K562 (cell line): ENCODE data around the gene MAP10. TPM values are rescaled to one million over a fixed set of nuclear protein-coding genes. Genes with fewer than 3 reads are reported as not detected.

Experiments
- ATAC-seq: fragments of 200-7000 bp; cut with Tn5 transposase; 3 replicates; pipeline ENCODE4 v1.9.1; 2020; ENCODE audit warnings: moderate library complexity
- BruUV-seq: library from RNA; stranded (reverse); fragments of 400-500 nt; replicated peaks from 2 replicates; lab custom pipeline; 2021; lab: Mats Ljungman, UMichigan
- CTCF ChIA-PET: fragments of 300-600 bp; formaldehyde crosslinking; extraction: SDS; loops from one replicate; lab custom pipeline; 2021; ENCODE audit warnings: low intra/inter-chr PET ratio; lab: Yijun Ruan, JAX
- POLR2A ChIA-PET: fragments of 300-600, 350-650 bp; sonication (Branson Sonifier 250); formaldehyde crosslinking; extraction: SDS; loops from one replicate; lab custom pipeline; 2021; ENCODE audit warnings: antibody characterized with exemption, inconsistent platforms; lab: Yijun Ruan, JAX
- DNase-seq, 4 experiments: peaks; one replicate each; pipeline versions ENCODE4 v3.0.0 to v3.0.0-alpha.2; 2011 to 2018; ENCODE audit warnings: low spot score in 3 of 4, mixed read lengths in 3 of 4; ENCODE audit errors: extremely low read depth in 1 of 4
- FAIRE-seq: peaks from 2 replicates; lab custom pipeline; 2011; peaks lifted over from hg19 to GRCh38; lab: Jason Lieb, UNC
- H2AFZ ChIP-seq: 2 replicates; pipeline ENCODE4 v1.6.0; 2011; ENCODE audit warnings: low read depth, low read length, control low read depth, inconsistent platforms
- H3K27ac ChIP-seq: fragments of 200-600 bp; 3 replicates; pipeline ENCODE4 v1.8.0; 2011; ENCODE audit warnings: low read depth, mild to moderate bottlenecking, control low read depth, inconsistent platforms, low read length, moderate library complexity, mixed read lengths; ENCODE audit errors: extremely low read depth
- H3K27me3 ChIP-seq, 2 experiments: fragments of 300-600 bp in 1 of 2; 2 replicates in 1 of 2; 3 replicates in 1 of 2; pipeline versions ENCODE4 v1.6.0 to v1.8.0; 2011; ENCODE audit warnings: inconsistent platforms in 2 of 2, low read length in 2 of 2, mild to moderate bottlenecking in 1 of 2, mixed read lengths in 1 of 2, moderate library complexity in 1 of 2; ENCODE audit not compliant: control insufficient read depth in 2 of 2, insufficient read depth in 2 of 2
- H3K36me3 ChIP-seq: fragments of 300-600 bp; 3 replicates; pipeline ENCODE4 v1.8.0; 2011; ENCODE audit warnings: mild to moderate bottlenecking, low read length, inconsistent platforms; ENCODE audit not compliant: control insufficient read depth, insufficient read depth
- H3K4me1 ChIP-seq, 2 experiments: fragments of 200-600 bp in 1 of 2; replicated peaks in 1 of 2; 2 replicates in 1 of 2; 3 replicates in 1 of 2; pipeline versions ENCODE4 v1.5.1 to v1.8.0; 2011; ENCODE audit warnings: inconsistent platforms in 2 of 2, low read length in 2 of 2, mild to moderate bottlenecking in 1 of 2, mixed read lengths in 1 of 2, moderate library complexity in 1 of 2; ENCODE audit not compliant: control insufficient read depth in 2 of 2, insufficient read depth in 2 of 2
- H3K4me2 ChIP-seq: 2 replicates; pipeline ENCODE4 v1.6.1; 2011; ENCODE audit warnings: low read length, control low read depth, inconsistent platforms, mixed read lengths; ENCODE audit not compliant: insufficient read depth
- H3K4me3 ChIP-seq: fragments of 200-600 bp; sonication (generic), shearing (Covaris generic); 2 replicates; pipeline ENCODE4 v1.5.1; 2016; ENCODE audit warnings: control low read depth, inconsistent platforms
- H3K79me2 ChIP-seq: fragments of 200-600 bp; 3 replicates; pipeline ENCODE4 v1.8.0; 2011; ENCODE audit warnings: low read length, inconsistent platforms; ENCODE audit not compliant: control insufficient read depth, insufficient read depth
- H3K9ac ChIP-seq, 2 experiments: 2 replicates each; pipeline versions ENCODE4 v1.6.0 to v1.6.1; 2011; ENCODE audit warnings: low read depth in 2 of 2, low read length in 2 of 2, control low read depth in 1 of 2, inconsistent platforms in 1 of 2, mild to moderate bottlenecking in 1 of 2, mixed read lengths in 1 of 2; ENCODE audit not compliant: insufficient read depth in 1 of 2
- H3K9me1 ChIP-seq: one replicate; pipeline ENCODE4 v1.6.0; 2011; ENCODE audit warnings: inconsistent platforms, mild to moderate bottlenecking, low read length, moderate library complexity; ENCODE audit not compliant: control insufficient read depth, insufficient read depth
- H3K9me3 ChIP-seq: replicated peaks from 2 replicates; pipeline ENCODE4 v1.5.1; 2011; ENCODE audit warnings: low read depth, low read length, inconsistent platforms; ENCODE audit not compliant: control insufficient read depth, insufficient read depth
- H4K20me1 ChIP-seq: replicated peaks from 2 replicates; pipeline ENCODE4 v1.6.1; 2011; ENCODE audit warnings: low read length, inconsistent platforms, mixed read lengths; ENCODE audit not compliant: control insufficient read depth, insufficient read depth
- CC2D1A ChIP-seq: fragments of 450-650 bp; IDR thresholded peaks from 2 replicates; pipeline ENCODE4 v1.6.1; 2017; ENCODE audit warnings: mild to moderate bottlenecking
- KHSRP ChIP-seq: fragments of 450-650 bp; IDR thresholded peaks from 2 replicates; pipeline ENCODE4 v1.6.1; 2017
- LCOR ChIP-seq: sonication (generic); formaldehyde crosslinking; IDR thresholded peaks from 2 replicates; pipeline ENCODE4 v1.8.0; 2022; ENCODE audit warnings: mild to moderate bottlenecking, missing genetic modification reagents
- RB1 ChIP-seq: fragments of 450-650 bp; IDR thresholded peaks from 2 replicates; pipeline ENCODE4 v1.6.1; 2017; ENCODE audit warnings: low read depth, mild to moderate bottlenecking
- ZNF584 ChIP-seq: fragments of 200-800 bp; sonication (Bioruptor generic); IDR thresholded peaks from 2 replicates; pipeline ENCODE4 v1.6.1; 2016; ENCODE audit warnings: low read depth, mild to moderate bottlenecking, missing genetic modification characterization, missing compliant biosample characterization
- ZNF830 ChIP-seq: fragments of 250-450 bp; sonication (Bioruptor Pico); IDR thresholded peaks from 2 replicates; pipeline ENCODE4 v1.5.0; 2021; ENCODE audit warnings: mild to moderate bottlenecking
- WGBS: fragments of 100-300 bp; shearing (Covaris generic); methylation state at CpG from one replicate; pipeline ENCODE4 v1.1.6; 2016; ENCODE audit warnings: low coverage, mixed read lengths; ENCODE audit not compliant: insufficient coverage; ENCODE audit errors: missing lambda C conversion rate; 5-methylcytosine and 5-hydroxymethylcytosine counted together
- in situ Hi-C: fragments of 300-500 bp; cut with MboI; formaldehyde crosslinking; loops from 4 replicates; pipeline ENCODE4 v1.15.0; 2018; ENCODE audit warnings: inconsistent platforms, mixed read lengths
- intact Hi-C: fragments of 100-400 bp; cut with micrococcal nuclease; formaldehyde crosslinking; loops from 2 replicates; pipeline ENCODE4 v1.14.2; 2022
- polyA plus RNA-seq, 8 experiments: library from polyadenylated mRNA; depleted of rRNA in 4 of 8; stranded (reverse) in 5 of 8; unstranded in 3 of 8; fragments of >200 nt; fragmentation: Nextera tagmentation in 2 of 8; fragmentation: Illumina TruSeq in 1 of 8; extraction: Ambion mirVana in 2 of 8; extraction: Trizol in 1 of 8; gene quantifications; 2 replicates each; pipeline versions ENCODE4 v1.2.1 to v1.2.3, GENCODE V29; 2011 to 2014; ENCODE audit warnings: inconsistent platforms in 1 of 8, missing spikeins in 1 of 8
- total RNA-seq, 7 experiments: library from RNA; depleted of rRNA in 6 of 7; stranded (reverse); fragments of >200 nt in 6 of 7; fragmentation: Illumina TruSeq in 2 of 7; extraction: Trizol in 2 of 7; gene quantifications; 2 replicates each; pipeline versions ENCODE4 v1.2.1 to v1.2.3, GENCODE V29; 2011 to 2021; ENCODE audit warnings: low replicate concordance in 1 of 7
- TF ChIP-seq, protein P1 (sequence below): fragments of 450-650 bp; formaldehyde crosslinking; IDR thresholded peaks from 2 replicates; pipeline ENCODE4 v1.4.0; 2022; ENCODE audit warnings: missing genetic modification characterization
- TF ChIP-seq, protein P2 (sequence below): sonication (generic); formaldehyde crosslinking; IDR thresholded peaks from 2 replicates; pipeline ENCODE4 v1.8.0; 2022; ENCODE audit warnings: missing genetic modification reagents, mild to moderate bottlenecking, moderate library complexity, borderline replicate concordance
- TF ChIP-seq, protein P3 (sequence below): fragments of 450-650 bp; IDR thresholded peaks from 2 replicates; pipeline ENCODE4 v1.6.1; 2016; ENCODE audit warnings: mild to moderate bottlenecking
- TF ChIP-seq, protein P4 (sequence below): sonication (generic); formaldehyde crosslinking; IDR thresholded peaks from 2 replicates; pipeline ENCODE4 v1.8.0; 2022; ENCODE audit warnings: mild to moderate bottlenecking, missing genetic modification reagents
- TF ChIP-seq, protein P5 (sequence below): fragments of 450-650 bp; IDR thresholded peaks from 2 replicates; pipeline ENCODE4 v1.6.1; 2016; ENCODE audit warnings: missing biosample characterization, missing genetic modification characterization
- TF ChIP-seq, protein P6 (sequence below): fragments of 200-800 bp; sonication (Bioruptor generic); IDR thresholded peaks from 2 replicates; pipeline ENCODE4 v1.6.1; 2017; ENCODE audit warnings: missing genetic modification characterization, missing compliant biosample characterization

Gene MAP10
- total and polyA plus RNA-seq, 9 of the 15 experiments (the other 6 are each of a cell fraction or from before 2014, with no cell fraction given) = 0.11 to 0.98 (median 0.69) TPM

DNA sequence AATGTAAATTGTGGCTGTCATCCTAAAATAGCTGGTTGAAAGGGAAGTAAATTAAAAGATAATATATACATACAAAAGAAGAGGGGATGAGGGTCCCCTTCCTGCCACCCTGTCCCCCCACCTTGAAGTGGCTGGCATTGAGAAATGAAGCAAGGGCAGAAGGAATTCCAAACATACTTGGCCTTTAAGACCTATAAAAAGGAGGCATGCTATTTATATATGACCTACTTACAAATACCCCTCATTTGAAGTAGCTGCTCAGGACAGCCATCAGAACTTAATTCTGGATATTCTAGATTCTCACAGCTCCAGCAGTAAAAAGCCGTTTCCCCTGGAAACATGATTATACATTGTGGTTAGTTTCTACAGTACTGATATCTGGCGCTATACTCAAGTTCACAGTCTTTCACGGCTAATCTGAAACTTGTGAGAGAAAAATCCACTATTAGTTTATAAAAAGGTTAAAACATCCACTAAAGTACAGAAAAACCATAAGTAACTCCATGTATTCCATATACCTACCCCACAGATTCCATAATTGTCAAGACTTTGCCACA lies 9.6 kb upstream of the MAP10 start:
- peak; percentile 11 for FAIRE-seq
- in situ Hi-C loops (no loop called here), intact Hi-C loops (no loop called here)
- DNase-seq = no peak
- BruUV-seq = no TSS peak
- H2AFZ ChIP-seq = no peak overlapping the region
- H3K4me1 ChIP-seq = no peaks in the 10 kb centered on the region
- H3K27me3 ChIP-seq = 0 out of 5 replicates have a peak, but pooled peaks cover 0 to 4% of the 10 kb centered on the region in 2 experiments
- H3K4me2 ChIP-seq = no peak overlapping the region
- ChIA-PET CTCF (no interaction called here), POLR2A (interaction anchor here (0.5 to 0.6 kb wide), 2 partner anchors 8 kb away, joined by 3 to 4 read pairs; no protein-coding TSS in a partner anchor)
- ATAC-seq = no peak
- no peaks in the 10 kb centered on the region for H4K20me1 ChIP-seq
- WGBS = 2% methylated on average over 3 of the region's 3 CpGs
- H3K27ac ChIP-seq = no peak overlapping the region
- no peaks in the 10 kb centered on the region for H3K36me3 ChIP-seq
- H3K9me3 ChIP-seq = no peaks in the 10 kb centered on the region
- H3K9me1 ChIP-seq = no peaks in the 10 kb centered on the region
- H3K4me3 ChIP-seq = no peak overlapping the region
- H3K79me2 ChIP-seq = no peaks in the 10 kb centered on the region
- H3K9ac ChIP-seq = no peak overlapping the region
- TF ChIP-seq, protein P1, sequence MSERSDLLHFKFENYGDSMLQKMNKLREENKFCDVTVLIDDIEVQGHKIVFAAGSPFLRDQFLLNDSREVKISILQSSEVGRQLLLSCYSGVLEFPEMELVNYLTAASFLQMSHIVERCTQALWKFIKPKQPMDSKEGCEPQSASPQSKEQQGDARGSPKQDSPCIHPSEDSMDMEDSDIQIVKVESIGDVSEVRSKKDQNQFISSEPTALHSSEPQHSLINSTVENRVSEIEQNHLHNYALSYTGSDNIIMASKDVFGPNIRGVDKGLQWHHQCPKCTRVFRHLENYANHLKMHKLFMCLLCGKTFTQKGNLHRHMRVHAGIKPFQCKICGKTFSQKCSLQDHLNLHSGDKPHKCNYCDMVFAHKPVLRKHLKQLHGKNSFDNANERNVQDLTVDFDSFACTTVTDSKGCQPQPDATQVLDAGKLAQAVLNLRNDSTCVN (CRISPR knock-in tag) = no peak
- TF ChIP-seq, protein P2, sequence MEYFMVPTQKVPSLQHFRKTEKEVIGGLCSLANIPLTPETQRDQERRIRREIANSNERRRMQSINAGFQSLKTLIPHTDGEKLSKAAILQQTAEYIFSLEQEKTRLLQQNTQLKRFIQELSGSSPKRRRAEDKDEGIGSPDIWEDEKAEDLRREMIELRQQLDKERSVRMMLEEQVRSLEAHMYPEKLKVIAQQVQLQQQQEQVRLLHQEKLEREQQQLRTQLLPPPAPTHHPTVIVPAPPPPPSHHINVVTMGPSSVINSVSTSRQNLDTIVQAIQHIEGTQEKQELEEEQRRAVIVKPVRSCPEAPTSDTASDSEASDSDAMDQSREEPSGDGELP (CRISPR knock-in tag) = no peak
- no peak for TF ChIP-seq LCOR
- TF ChIP-seq CC2D1A = no peak
- TF ChIP-seq, protein P3, sequence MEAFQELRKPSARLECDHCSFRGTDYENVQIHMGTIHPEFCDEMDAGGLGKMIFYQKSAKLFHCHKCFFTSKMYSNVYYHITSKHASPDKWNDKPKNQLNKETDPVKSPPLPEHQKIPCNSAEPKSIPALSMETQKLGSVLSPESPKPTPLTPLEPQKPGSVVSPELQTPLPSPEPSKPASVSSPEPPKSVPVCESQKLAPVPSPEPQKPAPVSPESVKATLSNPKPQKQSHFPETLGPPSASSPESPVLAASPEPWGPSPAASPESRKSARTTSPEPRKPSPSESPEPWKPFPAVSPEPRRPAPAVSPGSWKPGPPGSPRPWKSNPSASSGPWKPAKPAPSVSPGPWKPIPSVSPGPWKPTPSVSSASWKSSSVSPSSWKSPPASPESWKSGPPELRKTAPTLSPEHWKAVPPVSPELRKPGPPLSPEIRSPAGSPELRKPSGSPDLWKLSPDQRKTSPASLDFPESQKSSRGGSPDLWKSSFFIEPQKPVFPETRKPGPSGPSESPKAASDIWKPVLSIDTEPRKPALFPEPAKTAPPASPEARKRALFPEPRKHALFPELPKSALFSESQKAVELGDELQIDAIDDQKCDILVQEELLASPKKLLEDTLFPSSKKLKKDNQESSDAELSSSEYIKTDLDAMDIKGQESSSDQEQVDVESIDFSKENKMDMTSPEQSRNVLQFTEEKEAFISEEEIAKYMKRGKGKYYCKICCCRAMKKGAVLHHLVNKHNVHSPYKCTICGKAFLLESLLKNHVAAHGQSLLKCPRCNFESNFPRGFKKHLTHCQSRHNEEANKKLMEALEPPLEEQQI = no peak
- TF ChIP-seq, protein P4, sequence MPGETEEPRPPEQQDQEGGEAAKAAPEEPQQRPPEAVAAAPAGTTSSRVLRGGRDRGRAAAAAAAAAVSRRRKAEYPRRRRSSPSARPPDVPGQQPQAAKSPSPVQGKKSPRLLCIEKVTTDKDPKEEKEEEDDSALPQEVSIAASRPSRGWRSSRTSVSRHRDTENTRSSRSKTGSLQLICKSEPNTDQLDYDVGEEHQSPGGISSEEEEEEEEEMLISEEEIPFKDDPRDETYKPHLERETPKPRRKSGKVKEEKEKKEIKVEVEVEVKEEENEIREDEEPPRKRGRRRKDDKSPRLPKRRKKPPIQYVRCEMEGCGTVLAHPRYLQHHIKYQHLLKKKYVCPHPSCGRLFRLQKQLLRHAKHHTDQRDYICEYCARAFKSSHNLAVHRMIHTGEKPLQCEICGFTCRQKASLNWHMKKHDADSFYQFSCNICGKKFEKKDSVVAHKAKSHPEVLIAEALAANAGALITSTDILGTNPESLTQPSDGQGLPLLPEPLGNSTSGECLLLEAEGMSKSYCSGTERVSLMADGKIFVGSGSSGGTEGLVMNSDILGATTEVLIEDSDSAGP (CRISPR knock-in tag) = no peak
- TF ChIP-seq ZNF584 (CRISPR knock-in tag) = no peak
- TF ChIP-seq KHSRP = no peak
- TF ChIP-seq, protein P5, sequence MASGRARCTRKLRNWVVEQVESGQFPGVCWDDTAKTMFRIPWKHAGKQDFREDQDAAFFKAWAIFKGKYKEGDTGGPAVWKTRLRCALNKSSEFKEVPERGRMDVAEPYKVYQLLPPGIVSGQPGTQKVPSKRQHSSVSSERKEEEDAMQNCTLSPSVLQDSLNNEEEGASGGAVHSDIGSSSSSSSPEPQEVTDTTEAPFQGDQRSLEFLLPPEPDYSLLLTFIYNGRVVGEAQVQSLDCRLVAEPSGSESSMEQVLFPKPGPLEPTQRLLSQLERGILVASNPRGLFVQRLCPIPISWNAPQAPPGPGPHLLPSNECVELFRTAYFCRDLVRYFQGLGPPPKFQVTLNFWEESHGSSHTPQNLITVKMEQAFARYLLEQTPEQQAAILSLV (tag) = no peak
- TF ChIP-seq, protein P6, sequence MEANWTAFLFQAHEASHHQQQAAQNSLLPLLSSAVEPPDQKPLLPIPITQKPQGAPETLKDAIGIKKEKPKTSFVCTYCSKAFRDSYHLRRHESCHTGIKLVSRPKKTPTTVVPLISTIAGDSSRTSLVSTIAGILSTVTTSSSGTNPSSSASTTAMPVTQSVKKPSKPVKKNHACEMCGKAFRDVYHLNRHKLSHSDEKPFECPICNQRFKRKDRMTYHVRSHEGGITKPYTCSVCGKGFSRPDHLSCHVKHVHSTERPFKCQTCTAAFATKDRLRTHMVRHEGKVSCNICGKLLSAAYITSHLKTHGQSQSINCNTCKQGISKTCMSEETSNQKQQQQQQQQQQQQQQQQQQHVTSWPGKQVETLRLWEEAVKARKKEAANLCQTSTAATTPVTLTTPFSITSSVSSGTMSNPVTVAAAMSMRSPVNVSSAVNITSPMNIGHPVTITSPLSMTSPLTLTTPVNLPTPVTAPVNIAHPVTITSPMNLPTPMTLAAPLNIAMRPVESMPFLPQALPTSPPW (CRISPR knock-in tag) = no peak
- no peak for TF ChIP-seq ZNF830 (CRISPR knock-in tag)
- no peak for TF ChIP-seq RB1
